Left ventricle myocardium inferior (tissue), 1 donor: ENCODE results near the gene BFSP2. TPM values are rescaled to one million over a fixed set of nuclear protein-coding genes. Genes with fewer than 3 reads are reported as not detected.

Experiments used
- DNase-seq: peaks from one replicate; pipeline ENCODE4 v3.0.0-alpha.2; 2020
- H3K27ac ChIP-seq: fragments of 200-600 bp; replicated peaks from 2 replicates; pipeline ENCODE4 v1.8.0; 2021
- H3K27me3 ChIP-seq: fragments of 200-600 bp; 2 replicates; pipeline ENCODE4 v1.8.0; 2021; ENCODE audit warnings: low read depth
- H3K36me3 ChIP-seq: fragments of 200-600 bp; 2 replicates; pipeline ENCODE4 v1.8.0; 2021
- H3K4me1 ChIP-seq: fragments of 200-600 bp; 2 replicates; pipeline ENCODE4 v1.8.0; 2021
- H3K4me3 ChIP-seq: fragments of 200-600 bp; 2 replicates; pipeline ENCODE4 v1.8.0; 2021; ENCODE audit warnings: mild to moderate bottlenecking, moderate library complexity
- H3K9me3 ChIP-seq: fragments of 200-600 bp; replicated peaks from 2 replicates; pipeline ENCODE4 v1.8.0; 2021
- intact Hi-C: fragments of 100-400 bp; cut with micrococcal nuclease; formaldehyde crosslinking; loops from one replicate; pipeline ENCODE4 v1.11.0; 2022
- total RNA-seq: library from RNA; stranded (reverse); fragmentation: NEBNext Ultra II Directional; extraction: Animal tissue kit (Norgen Biotek cat#: 25700); gene quantifications from one replicate; pipeline ENCODE4 v1.2.1, GENCODE V29; 2021
- TF ChIP-seq, protein P1 (sequence below): fragments of 200-600 bp; IDR thresholded peaks from 2 replicates; pipeline ENCODE4 v1.8.0; 2021; ENCODE audit warnings: antibody characterized with exemption, mild to moderate bottlenecking, borderline replicate concordance
- donor health status: DM: no; HTN: yes; CAD: no; lungs with severe emphysema.

BFSP2 gene
- total RNA-seq, 1 donor from 2014 or later, result not detected

- intact Hi-C loops, result no loop called here
- H3K4me1 ChIP-seq, result peaks cover 7% of the 10 kb centered on the region
- no peak for DNase-seq
These were observed 9.1 kb downstream of the BFSP2 start for GRCh38 chr3:133408961-133409360.

GRCh38 chr3:133410191-133410892 lies 10.5 kb downstream of the BFSP2 start:
- Histone ChIP-seq H3K4me1 (peaks cover 7% of the 10 kb centered on the region), H3K27me3 (peaks cover 70% of the 10 kb centered on the region), H3K9me3 (no peaks in the 10 kb centered on the region), H3K4me3 (no peak overlapping the region), H3K27ac (no peak overlapping the region), H3K36me3 (no peaks in the 10 kb centered on the region)
- intact Hi-C loops, result no loop called here
- DNase-seq, result no peak
- TF ChIP-seq, protein P1, sequence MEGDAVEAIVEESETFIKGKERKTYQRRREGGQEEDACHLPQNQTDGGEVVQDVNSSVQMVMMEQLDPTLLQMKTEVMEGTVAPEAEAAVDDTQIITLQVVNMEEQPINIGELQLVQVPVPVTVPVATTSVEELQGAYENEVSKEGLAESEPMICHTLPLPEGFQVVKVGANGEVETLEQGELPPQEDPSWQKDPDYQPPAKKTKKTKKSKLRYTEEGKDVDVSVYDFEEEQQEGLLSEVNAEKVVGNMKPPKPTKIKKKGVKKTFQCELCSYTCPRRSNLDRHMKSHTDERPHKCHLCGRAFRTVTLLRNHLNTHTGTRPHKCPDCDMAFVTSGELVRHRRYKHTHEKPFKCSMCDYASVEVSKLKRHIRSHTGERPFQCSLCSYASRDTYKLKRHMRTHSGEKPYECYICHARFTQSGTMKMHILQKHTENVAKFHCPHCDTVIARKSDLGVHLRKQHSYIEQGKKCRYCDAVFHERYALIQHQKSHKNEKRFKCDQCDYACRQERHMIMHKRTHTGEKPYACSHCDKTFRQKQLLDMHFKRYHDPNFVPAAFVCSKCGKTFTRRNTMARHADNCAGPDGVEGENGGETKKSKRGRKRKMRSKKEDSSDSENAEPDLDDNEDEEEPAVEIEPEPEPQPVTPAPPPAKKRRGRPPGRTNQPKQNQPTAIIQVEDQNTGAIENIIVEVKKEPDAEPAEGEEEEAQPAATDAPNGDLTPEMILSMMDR, result no peak

More at GRCh38 chr3:133408961-133409360, 9.1 kb downstream of the BFSP2 start:
- peaks cover 70% of the 10 kb centered on the region for H3K27me3 ChIP-seq
- TF ChIP-seq, protein P1, result no peak
- no peaks in the 10 kb centered on the region for H3K36me3 ChIP-seq
- no peak overlapping the region for H3K27ac ChIP-seq
- no peak overlapping the region for H3K4me3 ChIP-seq
- no peaks in the 10 kb centered on the region for H3K9me3 ChIP-seq

DNA sequence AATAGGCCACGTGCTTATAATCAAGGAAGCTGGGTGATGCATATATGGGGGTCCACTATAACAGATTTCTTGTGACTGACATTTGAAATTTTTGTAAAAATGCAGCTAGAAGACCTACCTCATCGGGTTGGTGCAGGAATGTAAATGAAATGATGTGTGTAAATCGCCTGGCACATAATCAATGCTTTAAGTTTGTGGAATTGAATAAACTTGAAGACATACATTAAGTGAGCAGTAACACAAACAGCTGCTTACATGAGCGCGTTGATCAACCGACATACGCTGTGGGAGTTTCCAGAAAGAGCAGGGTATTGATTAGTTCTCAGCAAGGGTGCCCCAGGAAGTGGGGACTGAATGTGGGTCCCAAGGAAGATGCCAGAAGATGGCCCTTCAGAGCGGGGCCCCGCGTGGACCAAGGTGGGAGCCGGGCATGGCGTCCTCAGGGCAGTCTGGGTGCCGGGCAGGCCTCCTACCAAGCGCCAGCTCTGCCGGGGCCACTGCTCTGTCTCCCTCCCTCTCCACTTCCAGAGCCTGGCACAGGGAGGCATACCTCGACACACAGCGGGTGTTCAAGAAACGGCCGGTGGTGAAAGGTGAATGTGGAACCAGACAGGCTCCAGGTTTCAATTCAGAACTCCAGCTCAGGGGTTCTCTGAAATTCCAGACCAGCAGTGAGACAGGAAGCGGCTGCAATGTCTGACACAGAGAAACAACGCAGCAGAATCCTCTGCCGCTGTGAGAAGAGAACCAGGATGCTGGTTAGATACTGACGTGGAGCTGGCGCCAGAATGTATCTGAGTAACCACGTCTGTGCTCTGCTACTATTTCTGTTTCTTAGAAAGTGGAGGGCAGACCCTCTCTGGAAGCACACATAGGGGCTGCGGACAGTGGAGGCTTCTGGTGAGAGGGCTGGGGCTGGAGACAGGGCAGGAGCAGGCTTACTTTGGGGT lies 12.6 kb downstream of the BFSP2 start:
- intact Hi-C loops, result no loop called here
- Histone ChIP-seq H3K27ac (no peak overlapping the region), H3K4me3 (peak overlapping the region; percentile 30), H3K36me3 (no peaks in the 10 kb centered on the region), H3K4me1 (peaks cover 7% of the 10 kb centered on the region), H3K9me3 (no peaks in the 10 kb centered on the region), H3K27me3 (peaks cover 50% of the 10 kb centered on the region)
- TF ChIP-seq, protein P1, result no peak
- DNase-seq, result no peak

GRCh38 chr3:133413161-133414020 lies 13.5 kb downstream of the BFSP2 start:
- TF ChIP-seq, protein P1, result no peak
- Histone ChIP-seq H3K4me1 (peaks cover 7% of the 10 kb centered on the region), H3K4me3 (peak overlapping the region; percentile 30), H3K9me3 (no peaks in the 10 kb centered on the region), H3K27ac (peak overlapping the region; percentile 48), H3K27me3 (peaks cover 45% of the 10 kb centered on the region), H3K36me3 (no peaks in the 10 kb centered on the region)
- no peak for DNase-seq
- intact Hi-C loops, result no loop called here

DNA sequence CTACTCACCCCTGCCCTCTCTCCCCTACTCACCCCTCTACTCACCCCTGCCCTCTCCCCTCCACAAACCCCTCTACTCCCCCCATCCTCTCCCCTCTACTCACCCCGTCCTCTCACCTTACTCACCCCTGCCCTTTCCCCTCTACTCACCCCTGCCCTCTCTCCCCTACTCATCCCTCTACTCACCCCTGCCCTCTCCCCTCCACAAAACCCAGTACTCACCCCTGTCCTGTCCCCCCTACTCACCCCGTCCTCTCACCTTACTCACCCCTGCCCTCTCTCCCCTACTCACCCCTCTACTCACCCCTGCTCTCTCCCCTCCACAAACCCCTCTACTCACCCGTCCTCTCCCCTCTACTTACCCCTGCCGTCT lies 14.2 kb downstream of the BFSP2 start:
- Histone ChIP-seq H3K4me3 (no peak overlapping the region), H3K9me3 (no peaks in the 10 kb centered on the region), H3K27ac (no peak overlapping the region), H3K36me3 (no peaks in the 10 kb centered on the region), H3K27me3 (peaks cover 46% of the 10 kb centered on the region), H3K4me1 (peaks cover 7% of the 10 kb centered on the region)
- TF ChIP-seq, protein P1, result no peak
- DNase-seq, result no peak
- intact Hi-C loops, result no loop called here
